ENCODE measurements around the gene LIN52.

Gene LIN52

DNA sequence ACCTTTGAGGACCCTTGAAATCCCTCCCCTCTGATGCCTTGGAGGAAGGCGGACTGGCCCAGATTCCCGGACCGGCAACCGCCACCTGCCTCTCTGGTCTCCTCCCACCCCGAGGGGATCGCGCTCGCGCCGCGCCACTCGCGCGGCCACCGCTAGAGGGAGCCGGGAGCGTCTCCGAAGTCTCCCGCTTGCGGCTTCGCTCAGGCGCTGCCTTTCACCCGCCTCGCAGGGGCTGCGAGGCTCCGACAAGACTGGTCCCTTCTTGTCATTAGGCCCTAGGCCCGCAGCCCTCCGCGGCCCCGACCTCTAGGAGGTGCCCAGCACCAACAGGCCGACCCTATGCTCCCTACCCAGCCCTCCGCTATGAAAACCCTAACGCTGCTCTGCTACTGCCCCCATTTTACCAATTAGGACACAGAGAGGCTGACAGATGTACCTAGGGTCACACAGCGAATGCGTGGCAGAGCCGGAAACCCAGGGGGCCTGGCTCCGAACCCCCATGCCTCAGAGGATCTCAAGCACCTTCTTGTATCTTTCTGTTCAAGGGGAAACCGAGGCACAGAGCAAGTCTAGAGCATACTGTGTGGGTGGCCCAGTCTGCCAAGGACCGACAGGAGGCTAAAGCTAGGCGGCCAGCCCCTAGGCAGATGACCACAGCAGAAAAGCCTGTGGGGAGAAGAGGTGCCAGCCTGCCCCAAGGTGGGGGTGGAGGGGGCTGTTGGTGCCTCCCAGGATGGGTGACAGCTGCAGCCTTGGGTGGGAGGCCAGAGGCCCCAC, 133.1 kb downstream of the LIN52 start:
- no peak overlapping the region for H3K27ac Mint-ChIP-seq
- no peaks in the 10 kb centered on the region for H3K4me1 Mint-ChIP-seq
- peak; percentile 98 for ATAC-seq (ENCODE audit: low read depth)
- no peaks in the 10 kb centered on the region for H3K36me3 Mint-ChIP-seq
- no peaks in the 10 kb centered on the region for H3K9me3 Mint-ChIP-seq
- DNase-seq (ENCODE audit: low spot score in 2 of 2), result peak; percentile 71 to 79
- H3K4me3 Mint-ChIP-seq, result peak overlapping the region; percentile 21
- peaks cover 5% of the 10 kb centered on the region for H3K27me3 Mint-ChIP-seq

GRCh38 chr14:74218462-74218861, 133.7 kb downstream of the LIN52 start:
- H3K36me3 Mint-ChIP-seq, result no peaks in the 10 kb centered on the region
- no peaks in the 10 kb centered on the region for H3K4me1 Mint-ChIP-seq
- no peaks in the 10 kb centered on the region for H3K9me3 Mint-ChIP-seq
- DNase-seq (ENCODE audit: low spot score in 2 of 2) (no peak), ATAC-seq (ENCODE audit: low read depth) (no peak)
- H3K27ac Mint-ChIP-seq, result no peak overlapping the region
- H3K4me3 Mint-ChIP-seq, result no peak overlapping the region
- H3K27me3 Mint-ChIP-seq, result peaks cover 5% of the 10 kb centered on the region

- H3K4me3 Mint-ChIP-seq, result no peak overlapping the region
- no peaks in the 10 kb centered on the region for H3K36me3 Mint-ChIP-seq
- no peak overlapping the region for H3K27ac Mint-ChIP-seq
- H3K4me1 Mint-ChIP-seq, result no peaks in the 10 kb centered on the region
- ATAC-seq (ENCODE audit: low read depth), result no peak
- no peaks in the 10 kb centered on the region for H3K9me3 Mint-ChIP-seq
- H3K27me3 Mint-ChIP-seq, result peaks cover 8% of the 10 kb centered on the region
- DNase-seq (ENCODE audit: low spot score in 2 of 2), result no peak
Measured at GRCh38 chr14:74219277-74220205, 134.8 kb downstream of the LIN52 start.

- Mint-ChIP-seq H3K4me3 (no peak overlapping the region), H3K36me3 (no peaks in the 10 kb centered on the region), H3K9me3 (no peaks in the 10 kb centered on the region), H3K4me1 (no peaks in the 10 kb centered on the region), H3K27ac (no peak overlapping the region), H3K27me3 (peaks cover 8% of the 10 kb centered on the region)
- ATAC-seq (ENCODE audit: low read depth) (no peak), DNase-seq (ENCODE audit: low spot score in 2 of 2) (no peak)
Measured at GRCh38 chr14:74220991-74221390, 136.2 kb downstream of the LIN52 start.

DNA sequence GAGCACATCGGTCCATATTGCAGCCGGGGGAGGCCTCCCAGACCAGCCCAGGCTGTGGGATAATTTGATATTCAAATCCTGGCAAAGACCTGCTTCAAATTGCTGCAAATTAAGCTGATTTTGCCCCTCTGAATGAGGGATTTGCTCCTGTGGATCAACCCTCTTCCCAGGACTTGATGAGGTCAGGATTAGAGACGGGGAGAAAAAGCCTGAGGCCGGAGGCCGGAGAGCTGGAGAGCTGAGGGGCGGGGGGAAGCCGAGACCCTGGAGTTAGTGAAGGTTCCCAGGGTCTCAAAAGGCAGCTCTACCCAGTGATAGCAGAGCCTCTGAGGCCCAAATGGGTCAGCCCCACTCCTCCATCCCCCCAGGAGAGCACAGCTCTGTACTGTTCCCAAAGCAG, 137.0 kb downstream of the LIN52 start:
- H3K27me3 Mint-ChIP-seq, result peaks cover 11% of the 10 kb centered on the region
- H3K4me3 Mint-ChIP-seq, result no peak overlapping the region
- H3K9me3 Mint-ChIP-seq, result no peaks in the 10 kb centered on the region
- DNase-seq (ENCODE audit: low spot score in 2 of 2) (no peak), ATAC-seq (ENCODE audit: low read depth) (no peak)
- no peaks in the 10 kb centered on the region for H3K4me1 Mint-ChIP-seq
- H3K36me3 Mint-ChIP-seq, result no peaks in the 10 kb centered on the region
- no peak overlapping the region for H3K27ac Mint-ChIP-seq

DNA sequence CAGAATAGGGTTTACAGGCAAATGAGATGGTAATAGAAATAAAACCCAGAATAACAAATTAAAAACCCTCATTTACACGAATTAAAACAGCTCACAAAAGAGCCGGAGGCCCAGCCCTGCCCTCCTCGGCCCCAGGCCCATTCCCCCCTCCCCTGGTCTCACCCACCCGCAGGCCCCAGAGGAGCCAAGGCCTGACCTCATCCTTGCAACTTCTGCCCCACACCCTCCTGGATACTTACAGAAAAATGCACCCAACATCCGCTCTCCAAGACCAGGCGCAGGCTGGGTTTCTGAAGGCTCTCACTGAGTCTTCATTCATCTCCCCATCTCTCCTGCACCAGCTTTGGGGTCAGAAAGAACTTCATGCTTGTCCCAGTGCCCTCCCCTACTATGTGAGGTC, 138.3 kb downstream of the LIN52 start:
- no peak for DNase-seq (ENCODE audit: low spot score in 2 of 2)
- H3K9me3 Mint-ChIP-seq, result no peaks in the 10 kb centered on the region
- no peaks in the 10 kb centered on the region for H3K4me1 Mint-ChIP-seq
- H3K36me3 Mint-ChIP-seq, result no peaks in the 10 kb centered on the region
- no peak for ATAC-seq (ENCODE audit: low read depth)
- H3K4me3 Mint-ChIP-seq, result no peak overlapping the region
- H3K27me3 Mint-ChIP-seq, result peaks cover 10% of the 10 kb centered on the region
- no peak overlapping the region for H3K27ac Mint-ChIP-seq

- Mint-ChIP-seq H3K4me1 (no peaks in the 10 kb centered on the region), H3K9me3 (peaks cover 3% of the 10 kb centered on the region), H3K27ac (no peak overlapping the region), H3K4me3 (no peak overlapping the region), H3K36me3 (no peaks in the 10 kb centered on the region), H3K27me3 (peaks cover 19% of the 10 kb centered on the region)
- ATAC-seq (ENCODE audit: low read depth) (no peak), DNase-seq (ENCODE audit: low spot score in 2 of 2) (no peak)
Measured at GRCh38 chr14:74231784-74232183, 147.0 kb downstream of the LIN52 start.

- ATAC-seq (ENCODE audit: low read depth) (no peak), DNase-seq (ENCODE audit: low spot score in 2 of 2) (no peak)
- Mint-ChIP-seq H3K27ac (no peak overlapping the region), H3K27me3 (peaks cover 27% of the 10 kb centered on the region), H3K36me3 (no peaks in the 10 kb centered on the region), H3K4me1 (no peaks in the 10 kb centered on the region), H3K4me3 (no peak overlapping the region), H3K9me3 (peaks cover 3% of the 10 kb centered on the region)
Measured at GRCh38 chr14:74235017-74235416, 150.3 kb downstream of the LIN52 start.

GRCh38 chr14:74237441-74237840, 152.7 kb downstream of the LIN52 start:
- DNase-seq (ENCODE audit: low spot score in 2 of 2) (no peak), ATAC-seq (ENCODE audit: low read depth) (no peak)
- H3K27me3 Mint-ChIP-seq, result peaks cover 29% of the 10 kb centered on the region
- H3K4me1 Mint-ChIP-seq, result peaks cover 7% of the 10 kb centered on the region
- no peaks in the 10 kb centered on the region for H3K36me3 Mint-ChIP-seq
- H3K9me3 Mint-ChIP-seq, result peaks cover under 1% of the 10 kb centered on the region
- no peak overlapping the region for H3K4me3 Mint-ChIP-seq
- no peak overlapping the region for H3K27ac Mint-ChIP-seq

DNA sequence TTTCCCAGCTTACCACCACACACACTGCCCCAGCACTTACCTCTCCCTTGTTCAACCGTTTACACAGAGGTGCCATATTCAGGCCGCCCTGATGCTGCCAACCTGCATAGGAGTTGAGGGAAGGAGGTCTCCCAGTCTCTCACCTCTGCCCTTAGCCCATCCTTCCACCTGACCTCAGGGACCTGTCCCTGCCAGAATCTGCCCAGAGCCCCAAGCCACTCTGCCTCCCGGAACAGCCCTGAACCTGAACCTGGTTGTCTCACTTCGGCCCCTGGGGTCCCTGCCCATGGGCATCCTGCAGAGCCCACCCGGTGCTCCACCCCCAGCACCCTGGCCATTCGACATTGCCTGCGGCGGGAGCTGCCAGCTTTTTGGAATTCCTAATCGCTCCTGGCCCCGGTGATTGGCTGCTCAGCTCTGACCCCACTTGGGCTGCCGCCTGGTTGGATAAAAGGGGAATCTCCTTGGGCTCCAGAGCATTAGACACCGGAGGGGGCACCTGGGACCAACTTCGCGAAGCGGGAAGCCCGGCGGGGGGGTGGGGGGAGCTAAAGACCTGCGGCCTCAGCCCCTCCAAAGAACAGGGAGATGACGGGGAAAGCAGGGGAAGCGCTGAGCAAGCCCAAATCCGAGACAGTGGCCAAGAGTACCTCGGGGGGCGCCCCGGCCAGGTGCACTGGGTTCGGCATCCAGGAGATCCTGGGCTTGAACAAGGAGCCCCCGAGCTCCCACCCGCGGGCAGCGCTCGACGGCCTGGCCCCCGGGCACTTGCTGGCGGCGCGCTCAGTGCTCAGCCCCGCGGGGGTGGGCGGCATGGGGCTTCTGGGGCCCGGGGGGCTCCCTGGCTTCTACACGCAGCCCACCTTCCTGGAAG, 154.5 kb downstream of the LIN52 start, which contains the start of gene VSX2:
Gene VSX2 (plus strand): TSS at position 476 of the 874 bp plus-strand sequence. CDS start 113 bp downstream, at position 589.
- H3K4me1 Mint-ChIP-seq, result peaks cover 7% of the 10 kb centered on the region
- ATAC-seq (ENCODE audit: low read depth) (no peak), DNase-seq (ENCODE audit: low spot score in 2 of 2) (no peak)
- H3K9me3 Mint-ChIP-seq, result no peaks in the 10 kb centered on the region
- H3K36me3 Mint-ChIP-seq, result no peaks in the 10 kb centered on the region
- H3K27ac Mint-ChIP-seq, result no peak within 1 kb of the TSS
- H3K4me3 Mint-ChIP-seq, result peak within 1 kb of the TSS; percentile 60
- peaks cover 38% of the 10 kb centered on the region for H3K27me3 Mint-ChIP-seq

- ATAC-seq (ENCODE audit: low read depth), result no peak
- no peak for DNase-seq (ENCODE audit: low spot score in 2 of 2)
Measured at GRCh38 chr14:74239848-74240793, 155.4 kb downstream of the LIN52 start.

DNA sequence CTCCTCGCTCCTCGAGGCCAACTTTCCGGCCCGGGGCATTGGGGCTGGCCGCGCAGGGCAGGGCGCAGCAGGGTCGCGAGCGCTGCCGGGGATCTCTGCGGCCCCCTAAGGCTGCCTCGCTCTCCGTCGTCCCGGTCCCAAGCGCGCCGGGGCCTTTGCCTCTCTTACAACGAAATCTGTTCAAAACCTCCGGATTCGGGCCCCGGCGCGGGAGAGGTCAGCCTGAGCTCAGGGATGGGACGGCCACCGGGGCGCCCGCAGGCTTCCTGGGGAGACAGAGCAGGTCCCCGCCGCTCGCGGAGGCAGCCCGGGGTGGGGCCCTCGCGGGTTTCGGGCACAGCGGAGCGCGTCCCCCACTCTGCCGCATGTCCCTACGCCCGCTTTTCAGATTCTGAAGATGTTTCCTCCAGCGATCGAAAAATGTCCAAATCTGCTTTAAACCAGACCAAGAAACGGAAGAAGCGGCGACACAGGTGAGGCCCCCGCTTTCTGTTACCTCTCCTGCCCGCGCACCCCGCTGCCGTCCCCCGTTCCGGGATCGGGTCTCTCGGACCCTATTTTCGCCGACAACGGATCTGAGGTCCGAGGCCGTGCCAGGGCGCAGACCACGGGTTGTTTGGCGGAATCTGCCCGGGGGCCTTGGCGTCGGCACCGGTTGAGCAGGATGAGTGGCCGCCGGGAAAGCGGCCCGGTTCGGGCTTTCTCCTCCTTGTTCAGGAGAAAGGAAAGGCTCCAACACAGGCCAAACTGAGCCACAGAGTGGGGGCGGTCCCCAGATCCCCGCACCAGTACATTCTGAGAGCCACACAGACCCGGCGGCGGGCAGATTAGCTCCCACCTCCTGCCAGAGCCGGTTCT, 156.3 kb downstream of the LIN52 start:
- ATAC-seq (ENCODE audit: low read depth), result peak; percentile 37
- H3K4me1 Mint-ChIP-seq, result peaks cover 7% of the 10 kb centered on the region
- H3K27ac Mint-ChIP-seq, result no peak overlapping the region
- H3K9me3 Mint-ChIP-seq, result no peaks in the 10 kb centered on the region
- peaks cover 46% of the 10 kb centered on the region for H3K27me3 Mint-ChIP-seq
- peak overlapping the region; percentile 60 for H3K4me3 Mint-ChIP-seq
- peak in 1 of 2 donors; percentile 44 for DNase-seq (ENCODE audit: low spot score in 2 of 2)
- no peaks in the 10 kb centered on the region for H3K36me3 Mint-ChIP-seq

More at GRCh38 chr14:74239848-74240793, 155.4 kb downstream of the LIN52 start:
- Mint-ChIP-seq H3K27me3 (peaks cover 43% of the 10 kb centered on the region), H3K27ac (no peak overlapping the region), H3K36me3 (no peaks in the 10 kb centered on the region), H3K4me1 (peaks cover 7% of the 10 kb centered on the region), H3K4me3 (peak overlapping the region; percentile 60), H3K9me3 (no peaks in the 10 kb centered on the region)

Data from memory B cell (primary cell).